Ishikawa (cell line): ENCODE results near the gene DSCAML1.

ENCODE experiments used
- CEBPB ChIP-seq: IDR thresholded peaks from 2 replicates; pipeline ENCODE4 v1.6.1; 2012
- CREB1 ChIP-seq: IDR thresholded peaks from 2 replicates; pipeline ENCODE4 v1.6.1; 2012; ENCODE audit warnings: low read depth
- EGR1 ChIP-seq: IDR thresholded peaks from 2 replicates; pipeline ENCODE4 v1.6.1; 2012
- EP300 ChIP-seq: IDR thresholded peaks from 2 replicates; pipeline ENCODE4 v1.6.1; 2012; ENCODE audit warnings: borderline replicate concordance
- FOXM1 ChIP-seq: IDR thresholded peaks from 2 replicates; pipeline ENCODE4 v1.6.1; 2012; ENCODE audit warnings: low read depth, borderline replicate concordance
- MAX ChIP-seq: IDR thresholded peaks from 2 replicates; pipeline ENCODE4 v1.6.1; 2012
- RAD21 ChIP-seq: IDR thresholded peaks from 2 replicates; pipeline ENCODE4 v1.6.1; 2012; ENCODE audit warnings: low read depth
- REST ChIP-seq: IDR thresholded peaks from 2 replicates; pipeline ENCODE4 v1.6.1; 2012; ENCODE audit warnings: low read depth, mild to moderate bottlenecking
- TAF1 ChIP-seq: IDR thresholded peaks from 2 replicates; pipeline ENCODE4 v1.6.1; 2012; ENCODE audit warnings: low read depth, mild to moderate bottlenecking
- TCF12 ChIP-seq: IDR thresholded peaks from 2 replicates; pipeline ENCODE4 v1.6.1; 2012; ENCODE audit warnings: low read depth
- YY1 ChIP-seq: IDR thresholded peaks from 2 replicates; pipeline ENCODE4 v1.6.1; 2012; ENCODE audit warnings: low read depth
- ZBTB7A ChIP-seq: IDR thresholded peaks from 2 replicates; pipeline ENCODE4 v1.6.1; 2012; ENCODE audit warnings: low read depth

- TF ChIP-seq EP300 (no peak), REST (no peak), YY1 (no peak), MAX (no peak), CEBPB (no peak), TCF12 (no peak), FOXM1 (no peak), RAD21 (no peak), CREB1 (no peak), EGR1 (no peak), TAF1 (no peak), ZBTB7A (no peak)
Observed at GRCh38 chr11:117559698-117560097, 237.3 kb downstream of the DSCAML1 start.
